Frontal cortex (tissue), 1 donor: ENCODE results near the gene CCDC39. TPM values are rescaled to one million over a fixed set of nuclear protein-coding genes. Genes with fewer than 3 reads are reported as not detected.

Experiments used
- small RNA-seq: library from RNA; depleted of rRNA; stranded (forward); fragments of <200 nt; gene quantifications from one replicate; pipeline ENCODE3, GENCODE V24; 2014
- total RNA-seq: library from RNA; depleted of rRNA; stranded (reverse); fragments of >200 nt; gene quantifications from one replicate; pipeline ENCODE4 v1.2.3, GENCODE V29; 2014

The CCDC39 gene
- total RNA-seq, 1 donor from 2014 or later, result 0.82 TPM

Small RNA genes lying within 50 kb of the gene (small RNA-seq; reads per million reads assigned to genes)
- gene AC068298.1, result not detected
- gene RNU6-486P, result not detected

Other genes starting within 250 kb of the CCDC39 start
- gene TTC14, start 77.3 kb downstream of the CCDC39 start, total RNA-seq, result 29.8 TPM
- gene FXR1, start 233.2 kb upstream of the CCDC39 start, total RNA-seq, result 142 TPM